K562 (cell line): ENCODE results near the gene MAML3. TPM values are rescaled to one million over a fixed set of nuclear protein-coding genes. Genes with fewer than 3 reads are reported as not detected.

ENCODE experiments used
- polyA plus RNA-seq, 8 experiments: library from polyadenylated mRNA; depleted of rRNA in 4 of 8; stranded (reverse) in 5 of 8; unstranded in 3 of 8; fragments of >200 nt; fragmentation: Nextera tagmentation in 2 of 8; fragmentation: Illumina TruSeq in 1 of 8; extraction: Ambion mirVana in 2 of 8; extraction: Trizol in 1 of 8; gene quantifications; 2 replicates each; pipeline versions ENCODE4 v1.2.1 to v1.2.3, GENCODE V29; 2011 to 2014; ENCODE audit warnings: inconsistent platforms in 1 of 8, missing spikeins in 1 of 8
- total RNA-seq, 7 experiments: library from RNA; depleted of rRNA in 6 of 7; stranded (reverse); fragments of >200 nt in 6 of 7; fragmentation: Illumina TruSeq in 2 of 7; extraction: Trizol in 2 of 7; gene quantifications; 2 replicates each; pipeline versions ENCODE4 v1.2.1 to v1.2.3, GENCODE V29; 2011 to 2021; ENCODE audit warnings: low replicate concordance in 1 of 7
- TF ChIP-seq, protein P1 (sequence below): fragments of 450-650 bp; IDR thresholded peaks from 2 replicates; pipeline ENCODE4 v1.6.1; 2016; ENCODE audit warnings: mild to moderate bottlenecking, moderate library complexity

The MAML3 gene
- total and polyA plus RNA-seq, 9 of the 15 experiments (the other 6 are each of a cell fraction or from before 2014, with no cell fraction given), result 0.01 to 0.55 (median 0.25) TPM

DNA sequence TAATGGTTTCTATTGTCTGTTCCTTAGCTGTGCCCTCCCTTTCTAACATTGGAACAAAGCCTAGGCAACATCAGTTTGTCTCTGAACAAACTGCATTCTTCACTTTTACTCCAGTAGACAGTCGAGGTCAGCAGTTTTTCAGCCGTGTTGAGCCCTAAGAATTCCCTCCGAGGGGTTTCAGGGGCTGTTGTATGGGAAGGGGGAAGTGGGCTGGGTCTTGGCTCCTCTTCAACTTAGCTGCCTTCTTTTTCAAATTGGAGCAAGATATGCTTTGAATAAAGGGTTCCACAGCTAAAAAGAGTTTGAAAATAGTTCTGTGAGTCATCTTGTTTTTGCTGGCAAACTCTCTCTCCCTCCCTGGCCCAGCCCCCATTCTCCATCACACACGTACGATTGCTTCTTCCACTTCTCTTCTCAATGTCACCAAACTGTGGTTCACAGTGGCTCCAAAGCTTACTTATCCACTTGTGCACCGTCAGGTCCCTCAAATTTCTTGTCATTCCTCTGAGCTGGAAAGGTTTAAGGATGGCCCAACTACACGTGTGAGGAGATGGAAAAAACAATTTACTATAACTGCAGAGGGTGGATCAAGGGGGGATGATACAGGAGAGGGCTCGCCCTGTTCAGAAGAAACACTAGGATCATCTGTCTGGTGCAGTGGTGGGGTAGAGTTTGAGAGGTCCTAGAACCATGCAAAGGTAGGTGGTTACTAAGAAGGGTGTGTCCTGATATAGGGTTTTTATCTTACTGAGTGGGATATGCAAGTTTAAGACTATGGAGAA lies 9.2 kb upstream of the MAML3 start (continued):
- TF ChIP-seq, protein P1, sequence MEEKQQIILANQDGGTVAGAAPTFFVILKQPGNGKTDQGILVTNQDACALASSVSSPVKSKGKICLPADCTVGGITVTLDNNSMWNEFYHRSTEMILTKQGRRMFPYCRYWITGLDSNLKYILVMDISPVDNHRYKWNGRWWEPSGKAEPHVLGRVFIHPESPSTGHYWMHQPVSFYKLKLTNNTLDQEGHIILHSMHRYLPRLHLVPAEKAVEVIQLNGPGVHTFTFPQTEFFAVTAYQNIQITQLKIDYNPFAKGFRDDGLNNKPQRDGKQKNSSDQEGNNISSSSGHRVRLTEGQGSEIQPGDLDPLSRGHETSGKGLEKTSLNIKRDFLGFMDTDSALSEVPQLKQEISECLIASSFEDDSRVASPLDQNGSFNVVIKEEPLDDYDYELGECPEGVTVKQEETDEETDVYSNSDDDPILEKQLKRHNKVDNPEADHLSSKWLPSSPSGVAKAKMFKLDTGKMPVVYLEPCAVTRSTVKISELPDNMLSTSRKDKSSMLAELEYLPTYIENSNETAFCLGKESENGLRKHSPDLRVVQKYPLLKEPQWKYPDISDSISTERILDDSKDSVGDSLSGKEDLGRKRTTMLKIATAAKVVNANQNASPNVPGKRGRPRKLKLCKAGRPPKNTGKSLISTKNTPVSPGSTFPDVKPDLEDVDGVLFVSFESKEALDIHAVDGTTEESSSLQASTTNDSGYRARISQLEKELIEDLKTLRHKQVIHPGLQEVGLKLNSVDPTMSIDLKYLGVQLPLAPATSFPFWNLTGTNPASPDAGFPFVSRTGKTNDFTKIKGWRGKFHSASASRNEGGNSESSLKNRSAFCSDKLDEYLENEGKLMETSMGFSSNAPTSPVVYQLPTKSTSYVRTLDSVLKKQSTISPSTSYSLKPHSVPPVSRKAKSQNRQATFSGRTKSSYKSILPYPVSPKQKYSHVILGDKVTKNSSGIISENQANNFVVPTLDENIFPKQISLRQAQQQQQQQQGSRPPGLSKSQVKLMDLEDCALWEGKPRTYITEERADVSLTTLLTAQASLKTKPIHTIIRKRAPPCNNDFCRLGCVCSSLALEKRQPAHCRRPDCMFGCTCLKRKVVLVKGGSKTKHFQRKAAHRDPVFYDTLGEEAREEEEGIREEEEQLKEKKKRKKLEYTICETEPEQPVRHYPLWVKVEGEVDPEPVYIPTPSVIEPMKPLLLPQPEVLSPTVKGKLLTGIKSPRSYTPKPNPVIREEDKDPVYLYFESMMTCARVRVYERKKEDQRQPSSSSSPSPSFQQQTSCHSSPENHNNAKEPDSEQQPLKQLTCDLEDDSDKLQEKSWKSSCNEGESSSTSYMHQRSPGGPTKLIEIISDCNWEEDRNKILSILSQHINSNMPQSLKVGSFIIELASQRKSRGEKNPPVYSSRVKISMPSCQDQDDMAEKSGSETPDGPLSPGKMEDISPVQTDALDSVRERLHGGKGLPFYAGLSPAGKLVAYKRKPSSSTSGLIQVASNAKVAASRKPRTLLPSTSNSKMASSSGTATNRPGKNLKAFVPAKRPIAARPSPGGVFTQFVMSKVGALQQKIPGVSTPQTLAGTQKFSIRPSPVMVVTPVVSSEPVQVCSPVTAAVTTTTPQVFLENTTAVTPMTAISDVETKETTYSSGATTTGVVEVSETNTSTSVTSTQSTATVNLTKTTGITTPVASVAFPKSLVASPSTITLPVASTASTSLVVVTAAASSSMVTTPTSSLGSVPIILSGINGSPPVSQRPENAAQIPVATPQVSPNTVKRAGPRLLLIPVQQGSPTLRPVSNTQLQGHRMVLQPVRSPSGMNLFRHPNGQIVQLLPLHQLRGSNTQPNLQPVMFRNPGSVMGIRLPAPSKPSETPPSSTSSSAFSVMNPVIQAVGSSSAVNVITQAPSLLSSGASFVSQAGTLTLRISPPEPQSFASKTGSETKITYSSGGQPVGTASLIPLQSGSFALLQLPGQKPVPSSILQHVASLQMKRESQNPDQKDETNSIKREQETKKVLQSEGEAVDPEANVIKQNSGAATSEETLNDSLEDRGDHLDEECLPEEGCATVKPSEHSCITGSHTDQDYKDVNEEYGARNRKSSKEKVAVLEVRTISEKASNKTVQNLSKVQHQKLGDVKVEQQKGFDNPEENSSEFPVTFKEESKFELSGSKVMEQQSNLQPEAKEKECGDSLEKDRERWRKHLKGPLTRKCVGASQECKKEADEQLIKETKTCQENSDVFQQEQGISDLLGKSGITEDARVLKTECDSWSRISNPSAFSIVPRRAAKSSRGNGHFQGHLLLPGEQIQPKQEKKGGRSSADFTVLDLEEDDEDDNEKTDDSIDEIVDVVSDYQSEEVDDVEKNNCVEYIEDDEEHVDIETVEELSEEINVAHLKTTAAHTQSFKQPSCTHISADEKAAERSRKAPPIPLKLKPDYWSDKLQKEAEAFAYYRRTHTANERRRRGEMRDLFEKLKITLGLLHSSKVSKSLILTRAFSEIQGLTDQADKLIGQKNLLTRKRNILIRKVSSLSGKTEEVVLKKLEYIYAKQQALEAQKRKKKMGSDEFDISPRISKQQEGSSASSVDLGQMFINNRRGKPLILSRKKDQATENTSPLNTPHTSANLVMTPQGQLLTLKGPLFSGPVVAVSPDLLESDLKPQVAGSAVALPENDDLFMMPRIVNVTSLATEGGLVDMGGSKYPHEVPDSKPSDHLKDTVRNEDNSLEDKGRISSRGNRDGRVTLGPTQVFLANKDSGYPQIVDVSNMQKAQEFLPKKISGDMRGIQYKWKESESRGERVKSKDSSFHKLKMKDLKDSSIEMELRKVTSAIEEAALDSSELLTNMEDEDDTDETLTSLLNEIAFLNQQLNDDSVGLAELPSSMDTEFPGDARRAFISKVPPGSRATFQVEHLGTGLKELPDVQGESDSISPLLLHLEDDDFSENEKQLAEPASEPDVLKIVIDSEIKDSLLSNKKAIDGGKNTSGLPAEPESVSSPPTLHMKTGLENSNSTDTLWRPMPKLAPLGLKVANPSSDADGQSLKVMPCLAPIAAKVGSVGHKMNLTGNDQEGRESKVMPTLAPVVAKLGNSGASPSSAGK, result no peak
